Natural killer cell (primary cell): ENCODE results near the gene PRRC2B. TPM values are rescaled to one million over a fixed set of nuclear protein-coding genes. Genes with fewer than 3 reads are reported as not detected.

Source experiments
- ATAC-seq, 3 donors: fragments of 150-1000 bp in 2 of 3; fragments of 200-7000 bp in 1 of 3; cut with Tn5 transposase; 1 replicate in 1 of 3; 2 replicates in 2 of 3; pipeline ENCODE4 v1.10.0; 2021; ENCODE audit warnings: mild to moderate bottlenecking in 2 of 3, moderate library complexity in 2 of 3
- DNase-seq, 2 donors: peaks; one replicate each; pipeline versions ENCODE4 v3.0.0 to v3.0.0-alpha.2; 2013 to 2021; ENCODE audit warnings: mixed read lengths in 1 of 2
- H3K27ac ChIP-seq: one replicate; pipeline ENCODE4 v1.5.1; 2013; ENCODE audit warnings: mild to moderate bottlenecking, low read length
- H3K27me3 ChIP-seq: one replicate; pipeline ENCODE4 v1.6.1; 2013; ENCODE audit warnings: low read length; ENCODE audit not compliant: control insufficient read depth, insufficient read depth
- H3K36me3 ChIP-seq: one replicate; pipeline ENCODE4 v1.6.1; 2013; ENCODE audit warnings: low read length; ENCODE audit not compliant: control insufficient read depth, insufficient read depth
- H3K4me1 ChIP-seq: one replicate; pipeline ENCODE4 v1.6.1; 2013; ENCODE audit warnings: low read length; ENCODE audit not compliant: control insufficient read depth, insufficient read depth
- H3K4me3 ChIP-seq: one replicate; pipeline ENCODE4 v1.5.1; 2013; ENCODE audit warnings: low read length
- H3K9me3 ChIP-seq: one replicate; pipeline ENCODE4 v1.6.1; 2013; ENCODE audit warnings: low read length; ENCODE audit not compliant: control insufficient read depth, insufficient read depth
- H3K27ac Mint-ChIP-seq, 2 donors: one replicate each; pipeline ENCODE4 v1.8.0; 2022; ENCODE audit warnings: mild to moderate bottlenecking in 2 of 2, mixed read lengths in 2 of 2, moderate library complexity in 1 of 2
- H3K27me3 Mint-ChIP-seq, 2 donors: one replicate each; pipeline ENCODE4 v1.8.0; 2022; ENCODE audit warnings: low read depth in 2 of 2, mixed read lengths in 2 of 2
- H3K36me3 Mint-ChIP-seq: one replicate; pipeline ENCODE4 v1.8.0; 2022; ENCODE audit warnings: mixed read lengths
- H3K4me1 Mint-ChIP-seq, 2 donors: one replicate each; pipeline ENCODE4 v1.8.0; 2022; ENCODE audit warnings: mixed read lengths in 2 of 2
- H3K4me3 Mint-ChIP-seq: one replicate; pipeline ENCODE4 v1.8.0; 2022; ENCODE audit warnings: mild to moderate bottlenecking, moderate library complexity, mixed read lengths
- H3K9me3 Mint-ChIP-seq, 2 donors: one replicate each; pipeline ENCODE4 v1.8.0; 2022; ENCODE audit warnings: mixed read lengths in 2 of 2
- WGBS: methylation state at CpG from one replicate; pipeline ENCODE4 v1.1.7; 2013; ENCODE audit warnings: missing lambda C conversion rate; ENCODE audit not compliant: insufficient coverage; 5-methylcytosine and 5-hydroxymethylcytosine counted together
- intact Hi-C: fragments of 100-400 bp; cut with micrococcal nuclease; formaldehyde crosslinking; loops from one replicate; pipeline ENCODE4 v1.14.2; 2022
- total RNA-seq, 4 donors: library from RNA; stranded (reverse); fragments of 120-200 nt in 1 of 4; gene quantifications; one replicate each; pipeline versions ENCODE4 v1.2.3 to v1.2.4, GENCODE V29; 2013 to 2022
- TF ChIP-seq, protein P1 (sequence below): fragments of 200-600 bp; IDR thresholded peaks from one replicate; pipeline ENCODE4 v1.8.0; 2022; ENCODE audit warnings: antibody characterized with exemption

Gene PRRC2B
- total RNA-seq, 3 donors from 2014 or later (not counting 1 experiment from before 2014, with no cell fraction given): 249 to 275 (median 274) TPM

DNA sequence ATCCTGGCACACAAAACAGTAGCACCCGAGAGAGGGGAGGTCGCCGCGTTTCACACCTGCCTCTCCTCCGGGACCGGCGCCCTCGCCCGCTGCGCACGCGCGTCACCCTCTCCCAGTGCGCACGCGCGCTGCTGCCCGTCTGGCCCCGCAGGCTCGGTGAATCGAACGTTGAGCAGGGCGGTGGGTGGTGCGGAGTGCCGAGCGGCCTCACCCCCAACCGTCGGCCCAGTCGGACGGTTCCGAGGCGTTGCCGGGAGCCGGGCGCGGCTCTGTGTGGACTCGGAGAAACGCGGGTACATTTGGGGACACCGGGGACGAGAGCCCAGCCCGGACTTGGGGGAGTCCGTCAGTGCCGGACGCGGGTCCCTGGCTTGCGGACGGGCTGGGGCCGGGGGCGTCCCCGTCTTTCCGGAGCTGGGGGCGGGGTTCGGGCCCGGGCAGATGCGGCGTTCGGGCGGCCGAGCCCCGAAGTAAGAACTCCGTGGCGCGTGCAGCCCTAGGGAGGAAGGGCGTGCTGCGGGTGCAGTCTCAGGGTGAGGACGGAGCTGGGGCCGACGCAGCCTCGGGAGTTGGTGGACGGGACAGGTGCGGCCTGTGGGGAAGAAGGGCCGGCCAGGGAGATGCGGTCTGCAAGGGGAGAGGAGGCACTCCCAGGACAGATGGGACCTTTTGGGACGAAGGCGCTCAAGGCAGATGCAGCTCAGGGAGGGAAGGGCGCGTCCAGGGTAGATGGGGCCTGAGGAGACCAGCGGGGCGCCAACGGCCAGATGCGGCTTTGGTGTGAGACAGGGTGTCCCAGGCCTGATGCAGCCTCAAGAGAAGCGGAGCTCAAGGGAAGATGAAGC lies 109.1 kb downstream of the PRRC2B start, which contains the start of gene POMT1:
Gene POMT1 (plus strand): TSS at position 138 of the 845 bp plus-strand sequence. CDS start 1,301 bp downstream, outside the sequence.
- H3K4me3 Mint-ChIP-seq: peak within 1 kb of the TSS; percentile 96
- Histone ChIP-seq H3K36me3 (peaks cover 13% of the 10 kb centered on the region), H3K27ac (peak within 1 kb of the TSS; percentile 34), H3K27me3 (no peaks in the 10 kb centered on the region), H3K9me3 (no peaks in the 10 kb centered on the region), H3K4me1 (peaks cover 48% of the 10 kb centered on the region), H3K4me3 (peak within 1 kb of the TSS; percentile 76)
- WGBS: under 1% methylated on average over 83 of the region's 83 CpGs
- H3K4me1 Mint-ChIP-seq: peaks cover 43 to 50% of the 10 kb centered on the region in 2 donors
- DNase-seq: peak; percentile 84 to 96
- no peaks in the 10 kb centered on the region for H3K27me3 Mint-ChIP-seq
- TF ChIP-seq, protein P1, sequence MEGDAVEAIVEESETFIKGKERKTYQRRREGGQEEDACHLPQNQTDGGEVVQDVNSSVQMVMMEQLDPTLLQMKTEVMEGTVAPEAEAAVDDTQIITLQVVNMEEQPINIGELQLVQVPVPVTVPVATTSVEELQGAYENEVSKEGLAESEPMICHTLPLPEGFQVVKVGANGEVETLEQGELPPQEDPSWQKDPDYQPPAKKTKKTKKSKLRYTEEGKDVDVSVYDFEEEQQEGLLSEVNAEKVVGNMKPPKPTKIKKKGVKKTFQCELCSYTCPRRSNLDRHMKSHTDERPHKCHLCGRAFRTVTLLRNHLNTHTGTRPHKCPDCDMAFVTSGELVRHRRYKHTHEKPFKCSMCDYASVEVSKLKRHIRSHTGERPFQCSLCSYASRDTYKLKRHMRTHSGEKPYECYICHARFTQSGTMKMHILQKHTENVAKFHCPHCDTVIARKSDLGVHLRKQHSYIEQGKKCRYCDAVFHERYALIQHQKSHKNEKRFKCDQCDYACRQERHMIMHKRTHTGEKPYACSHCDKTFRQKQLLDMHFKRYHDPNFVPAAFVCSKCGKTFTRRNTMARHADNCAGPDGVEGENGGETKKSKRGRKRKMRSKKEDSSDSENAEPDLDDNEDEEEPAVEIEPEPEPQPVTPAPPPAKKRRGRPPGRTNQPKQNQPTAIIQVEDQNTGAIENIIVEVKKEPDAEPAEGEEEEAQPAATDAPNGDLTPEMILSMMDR: no peak
- H3K27ac Mint-ChIP-seq: peak within 1 kb of the TSS; percentile 61 to 89
- no peaks in the 10 kb centered on the region for H3K9me3 Mint-ChIP-seq
- ATAC-seq: peak; percentile 76 to 85 (median 82)
- intact Hi-C loops: loop anchor here (5.0 kb wide), 1 partner anchor 234 kb away; no protein-coding TSS in a partner anchor
- no peaks in the 10 kb centered on the region for H3K36me3 Mint-ChIP-seq

GRCh38 chr9:131503626-131504465 lies 110.0 kb downstream of the PRRC2B start:
- peak in 1 of 2 donors; percentile 83 for DNase-seq
- peak; percentile 19 to 34 (median 26) for ATAC-seq
- H3K4me3 Mint-ChIP-seq: peak overlapping the region; percentile 96
- H3K4me1 Mint-ChIP-seq: peaks cover 43 to 50% of the 10 kb centered on the region in 2 donors
- peaks cover 6% of the 10 kb centered on the region for H3K36me3 ChIP-seq
- H3K9me3 Mint-ChIP-seq: no peaks in the 10 kb centered on the region
- peaks cover 48% of the 10 kb centered on the region for H3K4me1 ChIP-seq
- 20% methylated on average over 32 of the region's 32 CpGs for WGBS
- H3K4me3 ChIP-seq: peak overlapping the region; percentile 76
- intact Hi-C loops: loop anchor here (5.0 kb wide), 1 partner anchor 233 kb away; no protein-coding TSS in a partner anchor
- H3K27ac ChIP-seq: no peak overlapping the region
- H3K27me3 Mint-ChIP-seq: no peaks in the 10 kb centered on the region
- no peaks in the 10 kb centered on the region for H3K36me3 Mint-ChIP-seq
- H3K27me3 ChIP-seq: no peaks in the 10 kb centered on the region
- H3K9me3 ChIP-seq: no peaks in the 10 kb centered on the region
- TF ChIP-seq, protein P1: no peak
- H3K27ac Mint-ChIP-seq: peak overlapping the region; percentile 61 to 89

GRCh38 chr9:131505012-131505411 lies 111.1 kb downstream of the PRRC2B start:
- no peaks in the 10 kb centered on the region for H3K36me3 Mint-ChIP-seq

More at GRCh38 chr9:131505012-131505411, 111.1 kb downstream of the PRRC2B start:
- Histone ChIP-seq H3K9me3 (no peaks in the 10 kb centered on the region), H3K27me3 (no peaks in the 10 kb centered on the region), H3K4me3 (no peak overlapping the region), H3K27ac (no peak overlapping the region), H3K4me1 (peaks cover 39% of the 10 kb centered on the region), H3K36me3 (peaks cover 6% of the 10 kb centered on the region)
- Mint-ChIP-seq H3K4me1 (peaks cover 33 to 41% of the 10 kb centered on the region in 2 donors), H3K27ac (no peak overlapping the region), H3K9me3 (no peaks in the 10 kb centered on the region), H3K4me3 (peak overlapping the region; percentile 52), H3K27me3 (no peaks in the 10 kb centered on the region)
- WGBS: 95% methylated on average over 8 of the region's 8 CpGs
- ATAC-seq (no peak), DNase-seq (no peak)
- intact Hi-C loops: no loop called here
- TF ChIP-seq, protein P1: no peak
